K562 (cell line): ENCODE results near the gene COL20A1. TPM values are rescaled to one million over a fixed set of nuclear protein-coding genes. Genes with fewer than 3 reads are reported as not detected.

Source experiments
- ATAC-seq: fragments of 200-7000 bp; cut with Tn5 transposase; 3 replicates; pipeline ENCODE4 v1.9.1; 2020; ENCODE audit warnings: moderate library complexity
- BruUV-seq: library from RNA; stranded (reverse); fragments of 400-500 nt; replicated peaks from 2 replicates; lab custom pipeline; 2021; lab: Mats Ljungman, UMichigan
- CTCF ChIA-PET: fragments of 300-600 bp; formaldehyde crosslinking; extraction: SDS; loops from one replicate; lab custom pipeline; 2021; ENCODE audit warnings: low intra/inter-chr PET ratio; lab: Yijun Ruan, JAX
- POLR2A ChIA-PET: fragments of 300-600, 350-650 bp; sonication (Branson Sonifier 250); formaldehyde crosslinking; extraction: SDS; loops from one replicate; lab custom pipeline; 2021; ENCODE audit warnings: antibody characterized with exemption, inconsistent platforms; lab: Yijun Ruan, JAX
- DNase-seq, 4 experiments: peaks; one replicate each; pipeline versions ENCODE4 v3.0.0 to v3.0.0-alpha.2; 2011 to 2018; ENCODE audit warnings: low spot score in 3 of 4, mixed read lengths in 3 of 4; ENCODE audit errors: extremely low read depth in 1 of 4
- FAIRE-seq: peaks from 2 replicates; lab custom pipeline; 2011; peaks lifted over from hg19 to GRCh38; lab: Jason Lieb, UNC
- H2AFZ ChIP-seq: 2 replicates; pipeline ENCODE4 v1.6.0; 2011; ENCODE audit warnings: low read depth, low read length, control low read depth, inconsistent platforms
- H3K27ac ChIP-seq: fragments of 200-600 bp; 3 replicates; pipeline ENCODE4 v1.8.0; 2011; ENCODE audit warnings: low read depth, mild to moderate bottlenecking, control low read depth, inconsistent platforms, low read length, moderate library complexity, mixed read lengths; ENCODE audit errors: extremely low read depth
- H3K27me3 ChIP-seq, 2 experiments: fragments of 300-600 bp in 1 of 2; 2 replicates in 1 of 2; 3 replicates in 1 of 2; pipeline versions ENCODE4 v1.6.0 to v1.8.0; 2011; ENCODE audit warnings: inconsistent platforms in 2 of 2, low read length in 2 of 2, mild to moderate bottlenecking in 1 of 2, mixed read lengths in 1 of 2, moderate library complexity in 1 of 2; ENCODE audit not compliant: control insufficient read depth in 2 of 2, insufficient read depth in 2 of 2
- H3K36me3 ChIP-seq: fragments of 300-600 bp; 3 replicates; pipeline ENCODE4 v1.8.0; 2011; ENCODE audit warnings: mild to moderate bottlenecking, low read length, inconsistent platforms; ENCODE audit not compliant: control insufficient read depth, insufficient read depth
- H3K4me1 ChIP-seq, 2 experiments: fragments of 200-600 bp in 1 of 2; replicated peaks in 1 of 2; 2 replicates in 1 of 2; 3 replicates in 1 of 2; pipeline versions ENCODE4 v1.5.1 to v1.8.0; 2011; ENCODE audit warnings: inconsistent platforms in 2 of 2, low read length in 2 of 2, mild to moderate bottlenecking in 1 of 2, mixed read lengths in 1 of 2, moderate library complexity in 1 of 2; ENCODE audit not compliant: control insufficient read depth in 2 of 2, insufficient read depth in 2 of 2
- H3K4me2 ChIP-seq: 2 replicates; pipeline ENCODE4 v1.6.1; 2011; ENCODE audit warnings: low read length, control low read depth, inconsistent platforms, mixed read lengths; ENCODE audit not compliant: insufficient read depth
- H3K4me3 ChIP-seq: fragments of 200-600 bp; sonication (generic), shearing (Covaris generic); 2 replicates; pipeline ENCODE4 v1.5.1; 2016; ENCODE audit warnings: control low read depth, inconsistent platforms
- H3K79me2 ChIP-seq: fragments of 200-600 bp; 3 replicates; pipeline ENCODE4 v1.8.0; 2011; ENCODE audit warnings: low read length, inconsistent platforms; ENCODE audit not compliant: control insufficient read depth, insufficient read depth
- H3K9ac ChIP-seq, 2 experiments: 2 replicates each; pipeline versions ENCODE4 v1.6.0 to v1.6.1; 2011; ENCODE audit warnings: low read depth in 2 of 2, low read length in 2 of 2, control low read depth in 1 of 2, inconsistent platforms in 1 of 2, mild to moderate bottlenecking in 1 of 2, mixed read lengths in 1 of 2; ENCODE audit not compliant: insufficient read depth in 1 of 2
- H3K9me1 ChIP-seq: one replicate; pipeline ENCODE4 v1.6.0; 2011; ENCODE audit warnings: inconsistent platforms, mild to moderate bottlenecking, low read length, moderate library complexity; ENCODE audit not compliant: control insufficient read depth, insufficient read depth
- H3K9me3 ChIP-seq: replicated peaks from 2 replicates; pipeline ENCODE4 v1.5.1; 2011; ENCODE audit warnings: low read depth, low read length, inconsistent platforms; ENCODE audit not compliant: control insufficient read depth, insufficient read depth
- H4K20me1 ChIP-seq: replicated peaks from 2 replicates; pipeline ENCODE4 v1.6.1; 2011; ENCODE audit warnings: low read length, inconsistent platforms, mixed read lengths; ENCODE audit not compliant: control insufficient read depth, insufficient read depth
- ARID4B ChIP-seq: sonication (generic); formaldehyde crosslinking; IDR thresholded peaks from 2 replicates; pipeline ENCODE4 v1.8.0; 2022; ENCODE audit warnings: mild to moderate bottlenecking, missing genetic modification reagents
- RERE ChIP-seq: sonication (generic); formaldehyde crosslinking; IDR thresholded peaks from 2 replicates; pipeline ENCODE4 v1.8.0; 2023; ENCODE audit warnings: missing genetic modification reagents, mild to moderate bottlenecking, borderline replicate concordance
- YY1 ChIP-seq, 3 experiments: IDR thresholded peaks; 2 replicates each; pipeline ENCODE4 v1.6.1; 2011; ENCODE audit warnings: low read length in 2 of 3, mild to moderate bottlenecking in 2 of 3, moderate library complexity in 2 of 3, borderline replicate concordance in 1 of 3, control low read depth in 1 of 3, low read depth in 1 of 3; ENCODE audit not compliant: insufficient read depth in 3 of 3, insufficient replicate concordance in 2 of 3, control insufficient read depth in 1 of 3, insufficient read length in 1 of 3; ENCODE audit errors: extremely low read depth in 1 of 3
- ZBTB11 ChIP-seq, 3 experiments: fragments of 200-800 bp in 1 of 3; fragments of 250-450 bp in 1 of 3; fragments of 450-650 bp in 1 of 3; sonication (Bioruptor Pico) in 1 of 3; sonication (Bioruptor generic) in 1 of 3; formaldehyde crosslinking in 1 of 3; IDR thresholded peaks; 2 replicates each; pipeline versions ENCODE4 v1.6.1 to v1.8.0; 2016 to 2022; ENCODE audit warnings: mild to moderate bottlenecking in 2 of 3, missing genetic modification characterization in 2 of 3, missing compliant biosample characterization in 1 of 3, moderate library complexity in 1 of 3
- WGBS: fragments of 100-300 bp; shearing (Covaris generic); methylation state at CpG from one replicate; pipeline ENCODE4 v1.1.6; 2016; ENCODE audit warnings: low coverage, mixed read lengths; ENCODE audit not compliant: insufficient coverage; ENCODE audit errors: missing lambda C conversion rate; 5-methylcytosine and 5-hydroxymethylcytosine counted together
- in situ Hi-C: fragments of 300-500 bp; cut with MboI; formaldehyde crosslinking; loops from 4 replicates; pipeline ENCODE4 v1.15.0; 2018; ENCODE audit warnings: inconsistent platforms, mixed read lengths
- intact Hi-C: fragments of 100-400 bp; cut with micrococcal nuclease; formaldehyde crosslinking; loops from 2 replicates; pipeline ENCODE4 v1.14.2; 2022
- polyA plus RNA-seq, 8 experiments: library from polyadenylated mRNA; depleted of rRNA in 4 of 8; stranded (reverse) in 5 of 8; unstranded in 3 of 8; fragments of >200 nt; fragmentation: Nextera tagmentation in 2 of 8; fragmentation: Illumina TruSeq in 1 of 8; extraction: Ambion mirVana in 2 of 8; extraction: Trizol in 1 of 8; gene quantifications; 2 replicates each; pipeline versions ENCODE4 v1.2.1 to v1.2.3, GENCODE V29; 2011 to 2014; ENCODE audit warnings: inconsistent platforms in 1 of 8, missing spikeins in 1 of 8
- total RNA-seq, 7 experiments: library from RNA; depleted of rRNA in 6 of 7; stranded (reverse); fragments of >200 nt in 6 of 7; fragmentation: Illumina TruSeq in 2 of 7; extraction: Trizol in 2 of 7; gene quantifications; 2 replicates each; pipeline versions ENCODE4 v1.2.1 to v1.2.3, GENCODE V29; 2011 to 2021; ENCODE audit warnings: low replicate concordance in 1 of 7

Gene COL20A1
- total and polyA plus RNA-seq, 9 of the 15 experiments (the other 6 are each of a cell fraction or from before 2014, with no cell fraction given) = not detected

- H3K36me3 ChIP-seq = no peaks in the 10 kb centered on the region
- no peak overlapping the region for H3K9ac ChIP-seq
- DNase-seq = no peak
- intact Hi-C loops (no loop called here), in situ Hi-C loops (no loop called here)
- H3K4me3 ChIP-seq = no peak overlapping the region
- H3K4me1 ChIP-seq = peaks cover 0 to 14% of the 10 kb centered on the region in 2 experiments; a peak in 2 of 5 replicates
- BruUV-seq = no TSS peak
- no peak overlapping the region for H2AFZ ChIP-seq
- no peak for FAIRE-seq
- no peak overlapping the region for H3K27ac ChIP-seq
- ChIA-PET POLR2A (interaction anchor here (0.6 kb wide), 1 partner anchor 156 kb away, joined by 4 read pairs; no protein-coding TSS in a partner anchor), CTCF (no interaction called here)
- H3K9me1 ChIP-seq = no peaks in the 10 kb centered on the region
- ATAC-seq = no peak
- no peaks in the 10 kb centered on the region for H4K20me1 ChIP-seq
- H3K27me3 ChIP-seq = peaks cover 9 to 27% of the 10 kb centered on the region in 2 experiments; a peak in 4 of 5 replicates
- no peak overlapping the region for H3K4me2 ChIP-seq
- WGBS = 29% methylated on average over 22 of the region's 28 CpGs
- H3K79me2 ChIP-seq = no peaks in the 10 kb centered on the region
- H3K9me3 ChIP-seq = no peaks in the 10 kb centered on the region
- TF ChIP-seq ZBTB11 (CRISPR knock-in tag; IDR thresholded peaks at IDR 0.05) (no peak), ARID4B (CRISPR knock-in tag) (no peak), YY1 (IDR thresholded peaks at IDR 0.05; ENCODE audit: borderline replicate concordance in 1 of 3, control insufficient read depth in 1 of 3, extremely low read depth in 1 of 3, insufficient read depth in 3 of 3, insufficient read length in 1 of 3, insufficient replicate concordance in 2 of 3, low read depth in 1 of 3, low read length in 2 of 3) (no peak), RERE (no peak)
Observed at GRCh38 chr20:63351811-63352591, 59.0 kb downstream of the COL20A1 start.
